Activated T-cell treated with anti-CD3 and anti-CD28 coated beads, Interleukin-2, amount 50 U/mL, for 4 hours (primary cell): Measurements from ENCODE around the gene ZNF410. TPM values are rescaled to one million over a fixed set of nuclear protein-coding genes. Genes with fewer than 3 reads are reported as not detected.
"Not testable (repeated sequence)": the region's sequence is repeated elsewhere in the genome, so short reads cannot be mapped to it uniquely, and the experiment has no call there.

Experiments
- ATAC-seq, 2 donors: fragments of 200-7000 bp; cut with Tn5 transposase; one replicate each; pipeline ENCODE4 v1.10.0; 2021
- DNase-seq: peaks from one replicate; pipeline ENCODE4 v3.0.0-alpha.2; 2020
- H3K27me3 Mint-ChIP-seq: one replicate; pipeline ENCODE4 v1.8.0; 2021; ENCODE audit warnings: low read depth, mixed read lengths
- H3K36me3 Mint-ChIP-seq: one replicate; pipeline ENCODE4 v1.8.0; 2022; ENCODE audit warnings: mixed read lengths; ENCODE audit not compliant: insufficient read depth
- H3K4me1 Mint-ChIP-seq: one replicate; pipeline ENCODE4 v1.8.0; 2021; ENCODE audit warnings: low read depth, mixed read lengths
- H3K4me3 Mint-ChIP-seq: one replicate; pipeline ENCODE4 v1.8.0; 2021; ENCODE audit warnings: mild to moderate bottlenecking, moderate library complexity, mixed read lengths
- H3K9me3 Mint-ChIP-seq: one replicate; pipeline ENCODE4 v1.8.0; 2021; ENCODE audit warnings: mixed read lengths
- total RNA-seq, 3 donors: library from RNA; stranded (reverse); gene quantifications; one replicate each; pipeline ENCODE4 v1.2.1, GENCODE V29; 2021

ZNF410 gene, protein sequence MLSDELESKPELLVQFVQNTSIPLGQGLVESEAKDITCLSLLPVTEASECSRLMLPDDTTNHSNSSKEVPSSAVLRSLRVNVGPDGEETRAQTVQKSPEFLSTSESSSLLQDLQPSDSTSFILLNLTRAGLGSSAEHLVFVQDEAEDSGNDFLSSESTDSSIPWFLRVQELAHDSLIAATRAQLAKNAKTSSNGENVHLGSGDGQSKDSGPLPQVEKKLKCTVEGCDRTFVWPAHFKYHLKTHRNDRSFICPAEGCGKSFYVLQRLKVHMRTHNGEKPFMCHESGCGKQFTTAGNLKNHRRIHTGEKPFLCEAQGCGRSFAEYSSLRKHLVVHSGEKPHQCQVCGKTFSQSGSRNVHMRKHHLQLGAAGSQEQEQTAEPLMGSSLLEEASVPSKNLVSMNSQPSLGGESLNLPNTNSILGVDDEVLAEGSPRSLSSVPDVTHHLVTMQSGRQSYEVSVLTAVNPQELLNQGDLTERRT
- total RNA-seq = 10 to 100 TPM; 45.8 to 54.9 (median 54.5) TPM

DNA sequence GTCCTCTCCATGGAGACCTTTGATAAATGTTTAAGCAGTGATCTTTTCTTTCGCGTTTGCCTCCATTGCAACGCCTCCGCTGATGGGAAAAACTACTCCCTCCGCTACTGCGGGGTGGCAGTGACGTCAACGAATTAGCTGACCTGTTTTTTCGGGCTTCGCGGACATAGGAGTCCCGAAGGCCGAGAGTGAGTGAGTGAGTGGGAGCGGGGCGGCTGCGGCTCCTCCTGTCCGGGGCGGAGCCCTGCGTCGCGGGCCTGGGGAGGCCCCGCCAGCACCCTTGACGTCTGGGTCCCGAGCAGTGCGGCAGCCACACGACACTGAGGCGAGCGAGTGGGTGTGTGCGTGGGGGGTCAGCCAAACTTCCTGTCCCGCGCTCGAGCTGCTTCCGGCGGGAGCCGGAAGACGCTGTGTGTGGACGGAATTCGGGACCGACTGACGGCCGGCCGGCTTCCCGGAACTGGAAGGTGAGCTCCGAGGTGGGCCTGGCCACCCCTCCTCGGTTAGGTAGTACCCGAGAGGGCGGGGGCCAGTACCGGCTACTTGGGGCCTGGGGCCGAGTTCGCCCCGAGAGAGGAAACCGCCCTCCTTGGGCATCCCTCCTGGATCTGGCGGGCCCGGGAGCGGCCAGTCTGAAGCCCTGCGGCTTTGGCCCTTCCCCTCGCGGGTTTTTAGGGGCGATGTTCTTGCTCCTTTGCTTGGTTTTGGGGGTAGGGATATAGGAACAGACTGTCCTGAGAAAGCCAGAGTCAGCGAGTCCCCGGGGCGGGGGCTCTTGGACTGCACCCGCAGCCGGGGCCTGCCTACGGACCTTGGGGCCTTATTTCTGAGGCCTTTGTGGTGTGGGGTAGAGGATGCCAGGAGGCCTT is at the start of gene ZNF410:
Gene ZNF410, plus strand, starts transcription at position 411 of the 869 bp plus-strand sequence. CDS start 5,317 bp downstream, outside the sequence.
- peaks cover 6% of the 10 kb centered on the region for H3K36me3 Mint-ChIP-seq
- H3K4me1 Mint-ChIP-seq = peaks cover 51% of the 10 kb centered on the region
- peak; percentile 99 to 100 for ATAC-seq
- DNase-seq = peak; percentile 86
- no peaks in the 10 kb centered on the region for H3K9me3 Mint-ChIP-seq
- H3K27me3 Mint-ChIP-seq = no peaks in the 10 kb centered on the region
- peak within 1 kb of the TSS; percentile 96 for H3K4me3 Mint-ChIP-seq

- not testable (repeated sequence) for H3K4me1 Mint-ChIP-seq, ATAC-seq, DNase-seq, H3K27me3 Mint-ChIP-seq, H3K4me3 Mint-ChIP-seq, H3K36me3 Mint-ChIP-seq, H3K9me3 Mint-ChIP-seq
Measured at GRCh38 chr14:73838293-73839034, 48.2 kb upstream of the ZNF410 start.

GRCh38 chr14:73842201-73842600 is 44.5 kb upstream of the ZNF410 start:
- H3K4me1 Mint-ChIP-seq = no peaks in the 10 kb centered on the region
- H3K27me3 Mint-ChIP-seq = peaks cover 2% of the 10 kb centered on the region
- H3K4me3 Mint-ChIP-seq = no peak overlapping the region
- DNase-seq = no peak
- no peaks in the 10 kb centered on the region for H3K9me3 Mint-ChIP-seq
- no peaks in the 10 kb centered on the region for H3K36me3 Mint-ChIP-seq
- ATAC-seq = no peak

GRCh38 chr14:73842851-73843250 is 43.8 kb upstream of the ZNF410 start:
- Mint-ChIP-seq H3K36me3 (no peaks in the 10 kb centered on the region), H3K27me3 (peaks cover 2% of the 10 kb centered on the region), H3K9me3 (no peaks in the 10 kb centered on the region), H3K4me1 (no peaks in the 10 kb centered on the region), H3K4me3 (no peak overlapping the region)
- no peak for DNase-seq
- no peak for ATAC-seq

DNA sequence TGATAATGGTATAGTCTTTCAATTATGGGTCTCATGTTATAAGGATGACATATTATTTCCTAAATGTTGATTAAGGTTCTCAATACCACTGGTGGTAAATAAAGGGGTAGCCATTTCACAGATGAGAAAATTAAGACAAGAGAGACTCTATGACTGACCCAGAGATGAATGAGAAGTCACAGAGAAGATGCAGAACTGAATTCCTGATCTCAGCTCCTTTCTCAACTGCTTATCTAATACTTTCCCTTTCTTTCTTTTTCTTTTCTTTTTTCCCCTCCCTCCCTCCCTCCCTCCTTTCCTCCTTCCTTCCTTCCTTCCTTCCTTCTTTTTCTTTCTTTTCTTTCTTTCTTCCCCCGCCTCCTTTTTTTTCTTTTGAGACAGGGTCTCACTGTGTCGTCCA is 43.4 kb upstream of the ZNF410 start:
- H3K9me3 Mint-ChIP-seq = no peaks in the 10 kb centered on the region
- H3K4me3 Mint-ChIP-seq = no peak overlapping the region
- DNase-seq (no peak), ATAC-seq (no peak)
- peaks cover 2% of the 10 kb centered on the region for H3K27me3 Mint-ChIP-seq
- no peaks in the 10 kb centered on the region for H3K4me1 Mint-ChIP-seq
- no peaks in the 10 kb centered on the region for H3K36me3 Mint-ChIP-seq

DNA sequence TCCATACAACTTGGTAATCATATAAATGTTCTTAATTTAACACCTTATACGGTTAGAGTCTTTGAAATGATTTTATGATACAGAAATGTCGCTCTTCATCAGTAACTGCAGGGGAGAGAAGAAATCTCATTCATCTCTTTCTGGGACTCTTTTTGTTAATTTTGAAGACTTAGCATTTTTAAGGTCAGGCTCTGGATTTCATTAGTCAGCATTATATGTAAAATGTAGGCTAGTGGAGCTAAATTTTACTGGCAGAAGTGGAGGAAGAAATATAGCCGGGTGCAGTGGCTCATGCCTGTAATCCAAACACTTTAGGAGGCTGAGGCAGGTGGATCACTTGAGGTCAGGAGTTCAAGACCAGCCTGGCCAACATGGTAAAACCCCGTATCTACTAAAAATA is 39.7 kb upstream of the ZNF410 start:
- DNase-seq (no peak), ATAC-seq (no peak)
- H3K27me3 Mint-ChIP-seq = peaks cover 2% of the 10 kb centered on the region
- H3K36me3 Mint-ChIP-seq = no peaks in the 10 kb centered on the region
- no peaks in the 10 kb centered on the region for H3K9me3 Mint-ChIP-seq
- H3K4me3 Mint-ChIP-seq = no peak overlapping the region
- H3K4me1 Mint-ChIP-seq = peaks cover 11% of the 10 kb centered on the region

GRCh38 chr14:73851000-73851399 is 35.7 kb upstream of the ZNF410 start:
- H3K4me1 Mint-ChIP-seq = peaks cover 22% of the 10 kb centered on the region
- no peaks in the 10 kb centered on the region for H3K27me3 Mint-ChIP-seq
- no peaks in the 10 kb centered on the region for H3K9me3 Mint-ChIP-seq
- peak overlapping the region; percentile 96 for H3K4me3 Mint-ChIP-seq
- DNase-seq (no peak), ATAC-seq (no peak)
- H3K36me3 Mint-ChIP-seq = no peaks in the 10 kb centered on the region

GRCh38 chr14:73851567-73852382 is 34.9 kb upstream of the ZNF410 start, which contains the start of gene PTGR2:
PTGR2 (plus strand) TSS chr14:73851831; CDS start chr14:73858863, 7,032 bp downstream.
- Mint-ChIP-seq H3K27me3 (no peaks in the 10 kb centered on the region), H3K36me3 (no peaks in the 10 kb centered on the region), H3K4me3 (peak within 1 kb of the TSS; percentile 96), H3K4me1 (peaks cover 22% of the 10 kb centered on the region), H3K9me3 (no peaks in the 10 kb centered on the region)
- ATAC-seq (peak; percentile 98), DNase-seq (peak; percentile 87)

GRCh38 chr14:73859145-73859544 is 27.5 kb upstream of the ZNF410 start:
- H3K36me3 Mint-ChIP-seq = no peaks in the 10 kb centered on the region
- H3K9me3 Mint-ChIP-seq = no peaks in the 10 kb centered on the region
- no peaks in the 10 kb centered on the region for H3K27me3 Mint-ChIP-seq
- H3K4me3 Mint-ChIP-seq = no peak overlapping the region
- no peak for ATAC-seq
- no peak for DNase-seq
- no peaks in the 10 kb centered on the region for H3K4me1 Mint-ChIP-seq

DNA sequence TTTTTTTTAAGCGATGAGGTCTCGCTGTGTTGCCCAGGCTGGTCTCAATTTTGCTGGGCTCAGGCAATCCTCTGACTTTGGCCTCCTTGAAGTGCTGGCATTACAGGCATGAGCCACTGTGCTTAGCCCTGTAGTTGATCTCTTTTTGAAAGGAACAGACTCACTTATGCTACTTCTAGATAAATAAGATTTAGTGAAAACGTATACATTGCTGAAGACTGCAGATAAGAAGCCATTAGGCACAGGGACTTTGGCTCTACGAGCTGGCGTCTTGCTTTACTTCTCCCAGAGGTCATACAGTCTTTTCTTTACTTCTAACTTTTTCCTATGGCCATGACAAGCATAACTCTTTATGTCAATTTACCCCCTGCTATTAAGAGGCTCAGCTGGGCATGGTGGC is 25.6 kb upstream of the ZNF410 start:
- H3K36me3 Mint-ChIP-seq = peaks cover 2% of the 10 kb centered on the region
- H3K9me3 Mint-ChIP-seq = no peaks in the 10 kb centered on the region
- no peaks in the 10 kb centered on the region for H3K27me3 Mint-ChIP-seq
- no peak for ATAC-seq
- H3K4me3 Mint-ChIP-seq = no peak overlapping the region
- no peaks in the 10 kb centered on the region for H3K4me1 Mint-ChIP-seq
- no peak for DNase-seq

- no peaks in the 10 kb centered on the region for H3K4me1 Mint-ChIP-seq
- no peak overlapping the region for H3K4me3 Mint-ChIP-seq
- H3K9me3 Mint-ChIP-seq = no peaks in the 10 kb centered on the region
- H3K27me3 Mint-ChIP-seq = no peaks in the 10 kb centered on the region
- DNase-seq (no peak), ATAC-seq (no peak)
- peaks cover 2% of the 10 kb centered on the region for H3K36me3 Mint-ChIP-seq
Measured at GRCh38 chr14:73862480-73862879, 24.2 kb upstream of the ZNF410 start.

DNA sequence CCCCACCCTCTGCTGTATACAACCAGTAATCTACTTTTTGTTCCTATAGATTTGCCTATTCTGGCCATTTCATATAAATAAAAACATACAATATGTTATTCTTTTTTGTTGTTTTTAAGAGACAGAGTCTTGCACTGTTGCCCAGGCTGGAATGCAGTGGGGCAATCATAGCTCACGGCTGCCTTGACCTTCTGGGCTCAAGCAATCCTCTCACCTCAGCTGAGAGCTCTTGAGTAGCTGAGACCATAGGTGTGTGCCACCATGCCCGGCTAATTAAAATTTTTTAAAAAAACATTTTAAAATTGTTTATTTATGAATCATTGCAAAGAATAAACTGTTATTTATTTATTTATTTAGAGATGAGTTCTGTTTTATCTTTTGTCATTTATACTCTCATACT is 23.4 kb upstream of the ZNF410 start:
- Mint-ChIP-seq H3K9me3 (no peaks in the 10 kb centered on the region), H3K4me3 (no peak overlapping the region), H3K36me3 (peaks cover 4% of the 10 kb centered on the region), H3K27me3 (no peaks in the 10 kb centered on the region), H3K4me1 (no peaks in the 10 kb centered on the region)
- ATAC-seq (no peak), DNase-seq (no peak)

- H3K4me3 Mint-ChIP-seq = no peak overlapping the region
- no peaks in the 10 kb centered on the region for H3K27me3 Mint-ChIP-seq
- ATAC-seq (no peak), DNase-seq (no peak)
- no peaks in the 10 kb centered on the region for H3K9me3 Mint-ChIP-seq
- H3K36me3 Mint-ChIP-seq = peaks cover 4% of the 10 kb centered on the region
- no peaks in the 10 kb centered on the region for H3K4me1 Mint-ChIP-seq
Measured at GRCh38 chr14:73865534-73866113, 21.0 kb upstream of the ZNF410 start.
